HEK293T (cell line): Measurements from ENCODE around the gene RNU1-2.
"Not testable (repeated sequence)": the region's sequence is repeated elsewhere in the genome, so short reads cannot be mapped to it uniquely, and the experiment has no call there.

Source experiments
- ELF4 ChIP-seq: fragments of 450-650 bp; IDR thresholded peaks from 2 replicates; pipeline ENCODE4 v1.6.1; 2017; ENCODE audit warnings: antibody characterized with exemption
- FOXA1 ChIP-seq: fragments of 450-650 bp; IDR thresholded peaks from 2 replicates; pipeline ENCODE4 v1.6.1; 2016; ENCODE audit warnings: mild to moderate bottlenecking
- SUZ12 ChIP-seq: fragments of 450-650 bp; IDR thresholded peaks from 2 replicates; pipeline ENCODE4 v1.6.1; 2016; ENCODE audit warnings: mild to moderate bottlenecking

DNA sequence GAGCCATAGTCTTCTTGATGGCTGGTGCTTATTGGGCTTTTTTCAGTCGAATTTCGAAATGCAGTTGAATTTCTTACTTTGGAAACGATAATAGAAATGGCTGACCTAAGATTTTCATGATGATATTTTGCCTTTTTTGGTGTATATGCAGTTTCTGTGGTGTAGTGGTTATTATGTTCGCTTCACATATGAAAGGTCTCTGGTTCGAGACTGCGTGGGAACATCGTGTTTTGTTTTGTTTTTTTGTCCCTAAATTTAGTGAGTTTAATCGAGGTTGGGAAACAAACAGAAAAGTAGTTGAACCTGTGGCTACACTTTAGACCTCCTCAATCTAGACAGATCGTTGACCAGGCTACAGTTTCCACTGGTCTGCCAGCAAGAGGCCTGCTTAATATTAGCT lies 35.7 kb upstream of the RNU1-2 start:
- not testable (repeated sequence) for TF ChIP-seq SUZ12, FOXA1, ELF4
